Neutrophil (primary cell): ENCODE measurements around the gene PASK.
A peak's percentile ranks its signal among the peaks of the same experiment; 100 is the strongest.

Experiments
- H3K27ac ChIP-seq: fragments of 200-600 bp; sonication (generic); 2 replicates; pipeline ENCODE4 v1.5.1; 2016; ENCODE audit warnings: mild to moderate bottlenecking, moderate library complexity
- H3K27me3 ChIP-seq: fragments of 200-600 bp; sonication (generic); 2 replicates; pipeline ENCODE4 v1.6.0; 2016; ENCODE audit warnings: mild to moderate bottlenecking
- H3K36me3 ChIP-seq: fragments of 200-600 bp; sonication (generic); 2 replicates; pipeline ENCODE4 v1.5.1; 2017
- H3K4me1 ChIP-seq, 2 experiments: fragments of 200-600 bp in 1 of 2; sonication (generic) in 1 of 2; 1 replicate in 1 of 2; 2 replicates in 1 of 2; pipeline versions ENCODE4 v1.5.1 to v1.6.1; 2013 to 2016; ENCODE audit warnings: low read depth in 1 of 2, low read length in 1 of 2, mild to moderate bottlenecking in 1 of 2, moderate library complexity in 1 of 2; ENCODE audit not compliant: control insufficient read depth in 1 of 2, insufficient read depth in 1 of 2
- H3K4me3 ChIP-seq, 2 experiments: fragments of 200-600 bp in 1 of 2; sonication (generic) in 1 of 2; 1 replicate in 1 of 2; 2 replicates in 1 of 2; pipeline ENCODE4 v1.5.1; 2013 to 2016; ENCODE audit warnings: low read depth in 1 of 2, low read length in 1 of 2, mild to moderate bottlenecking in 1 of 2, moderate library complexity in 1 of 2
- H3K9me3 ChIP-seq: fragments of 200-600 bp; sonication (generic); 2 replicates; pipeline ENCODE4 v1.5.1; 2016
- CTCF ChIP-seq: fragments of 200-600 bp; sonication (generic); IDR thresholded peaks from 2 replicates; pipeline ENCODE4 v1.5.1; 2016; ENCODE audit warnings: antibody characterized with exemption

The PASK gene

GRCh38 chr2:241157841-241158545 lies 8.7 kb upstream of the PASK start:
- no peak for TF ChIP-seq CTCF
- peaks cover 72% of the 10 kb centered on the region for H3K36me3 ChIP-seq
- peaks cover 0 to 6% of the 10 kb centered on the region in 2 experiments for H3K4me1 ChIP-seq
- no peaks in the 10 kb centered on the region for H3K9me3 ChIP-seq
- H3K27me3 ChIP-seq: no peaks in the 10 kb centered on the region
- no peak overlapping the region for H3K27ac ChIP-seq
- H3K4me3 ChIP-seq: no peak overlapping the region

GRCh38 chr2:241156971-241157441 lies 7.7 kb upstream of the PASK start:
- Histone ChIP-seq H3K36me3 (peaks cover 66% of the 10 kb centered on the region), H3K27ac (peak overlapping the region; percentile 44), H3K4me1 (peaks cover 0 to 6% of the 10 kb centered on the region in 2 experiments), H3K9me3 (no peaks in the 10 kb centered on the region), H3K4me3 (no peak overlapping the region), H3K27me3 (no peaks in the 10 kb centered on the region)
- no peak for TF ChIP-seq CTCF

GRCh38 chr2:241155936-241156335 lies 6.7 kb upstream of the PASK start:
- TF ChIP-seq CTCF: no peak
- no peaks in the 10 kb centered on the region for H3K9me3 ChIP-seq
- peaks cover 57% of the 10 kb centered on the region for H3K36me3 ChIP-seq
- H3K27ac ChIP-seq: no peak overlapping the region
- peaks cover 6 to 10% of the 10 kb centered on the region in 2 experiments for H3K4me1 ChIP-seq
- H3K27me3 ChIP-seq: no peaks in the 10 kb centered on the region
- H3K4me3 ChIP-seq: no peak overlapping the region

- Histone ChIP-seq H3K4me3 (no peak overlapping the region), H3K9me3 (no peaks in the 10 kb centered on the region), H3K4me1 (peaks cover 11 to 15% of the 10 kb centered on the region in 2 experiments), H3K27me3 (no peaks in the 10 kb centered on the region), H3K27ac (no peak overlapping the region), H3K36me3 (peaks cover 47% of the 10 kb centered on the region)
- no peak for TF ChIP-seq CTCF
Observed at GRCh38 chr2:241154915-241155314, 5.6 kb upstream of the PASK start.

GRCh38 chr2:241153616-241154015 lies 4.3 kb upstream of the PASK start:
- H3K36me3 ChIP-seq: peaks cover 34% of the 10 kb centered on the region
- peaks cover 5% of the 10 kb centered on the region for H3K27me3 ChIP-seq
- TF ChIP-seq CTCF: no peak
- no peaks in the 10 kb centered on the region for H3K9me3 ChIP-seq
- no peak overlapping the region for H3K27ac ChIP-seq
- peaks cover 17 to 19% of the 10 kb centered on the region in 2 experiments for H3K4me1 ChIP-seq
- no peak overlapping the region for H3K4me3 ChIP-seq
